ENCODE data around the gene EXOC7. TPM values are rescaled to one million over a fixed set of nuclear protein-coding genes. Genes with fewer than 3 reads are reported as not detected.

EXOC7 gene
- total RNA-seq, 4 donors from 2014 or later: 57.7 to 79.1 (median 71.4) TPM

GRCh38 chr17:76065775-76066174 is 37.8 kb downstream of the EXOC7 start:
- no peak for TF ChIP-seq CTCF (IDR thresholded peaks at IDR 0.05; ENCODE audit: low read depth)

DNA sequence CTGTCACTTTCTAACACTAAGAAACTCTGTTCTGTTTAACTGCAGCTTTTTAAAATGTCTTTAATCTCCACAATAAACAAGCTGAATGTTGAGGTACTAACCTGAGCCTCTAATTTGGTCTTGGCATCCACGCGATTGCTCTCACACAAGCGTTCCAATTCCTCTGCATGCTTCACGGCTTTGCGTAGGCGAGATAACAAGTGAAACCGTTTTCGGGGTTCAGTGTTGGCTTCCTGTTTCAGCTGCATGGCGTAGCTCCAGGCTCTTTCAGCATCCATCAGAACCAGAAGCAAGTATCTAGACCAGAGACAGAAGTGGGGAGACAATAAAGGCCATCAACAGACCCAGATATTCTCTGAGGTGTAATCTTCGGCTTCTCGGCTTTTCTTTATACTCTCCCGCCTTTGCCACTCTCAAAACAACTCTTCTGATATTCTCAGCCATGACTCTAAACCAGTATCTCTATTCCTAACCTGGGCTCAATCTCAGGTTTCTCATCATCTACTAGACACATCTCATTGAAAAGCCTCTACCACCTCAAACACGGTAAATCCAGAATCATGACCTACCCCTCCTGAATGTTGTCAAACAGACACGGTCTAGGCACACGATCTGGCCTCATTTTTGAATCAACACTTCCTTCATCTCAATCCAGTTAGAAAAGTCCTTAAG is 39.6 kb downstream of the EXOC7 start:
- no peak for TF ChIP-seq CTCF (IDR thresholded peaks at IDR 0.05; ENCODE audit: low read depth)

DNA sequence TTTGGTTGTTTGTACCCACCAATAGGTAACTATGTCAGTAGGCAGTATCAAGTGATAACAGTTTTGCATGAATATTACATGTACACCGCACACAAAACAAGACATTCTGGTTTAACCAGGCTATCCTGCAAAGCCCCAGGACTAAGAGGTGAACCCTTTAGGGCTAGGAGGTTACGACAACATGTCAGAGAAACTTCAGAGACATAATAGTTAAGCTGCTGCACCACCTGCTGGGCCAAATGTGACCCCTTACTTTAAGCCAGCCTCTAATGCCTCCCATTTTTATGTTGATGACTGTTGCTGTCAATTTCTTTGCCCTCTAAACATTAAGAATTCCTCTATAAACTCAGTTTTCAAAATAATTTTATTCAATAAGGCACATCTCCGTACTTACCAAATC is 46.7 kb downstream of the EXOC7 start:
- TF ChIP-seq CTCF (IDR thresholded peaks at IDR 0.05; ENCODE audit: low read depth): no peak

- TF ChIP-seq CTCF (IDR thresholded peaks at IDR 0.05; ENCODE audit: low read depth): no peak
Measured at GRCh38 chr17:76054112-76054476, 49.5 kb downstream of the EXOC7 start.

GRCh38 chr17:76053246-76054111 is 50.1 kb downstream of the EXOC7 start:
- no peak for TF ChIP-seq CTCF (IDR thresholded peaks at IDR 0.05; ENCODE audit: low read depth)

- TF ChIP-seq CTCF (IDR thresholded peaks at IDR 0.05; ENCODE audit: low read depth): no peak
Measured at GRCh38 chr17:76051561-76051960, 52.0 kb downstream of the EXOC7 start.
